HG03135 (cell line): Measurements from ENCODE around the gene ETDA.
"Not testable (repeated sequence)": the region's sequence is repeated elsewhere in the genome, so short reads cannot be mapped to it uniquely, and the experiment has no call there.

Experiments used
- ATAC-seq: cut with Tn5 transposase; IDR thresholded peaks from one replicate; pipeline ENCODE4 v1.9.1; 2021; ENCODE audit warnings: mild to moderate bottlenecking, moderate library complexity; ENCODE audit not compliant: unreplicated experiment

ETDA gene

DNA sequence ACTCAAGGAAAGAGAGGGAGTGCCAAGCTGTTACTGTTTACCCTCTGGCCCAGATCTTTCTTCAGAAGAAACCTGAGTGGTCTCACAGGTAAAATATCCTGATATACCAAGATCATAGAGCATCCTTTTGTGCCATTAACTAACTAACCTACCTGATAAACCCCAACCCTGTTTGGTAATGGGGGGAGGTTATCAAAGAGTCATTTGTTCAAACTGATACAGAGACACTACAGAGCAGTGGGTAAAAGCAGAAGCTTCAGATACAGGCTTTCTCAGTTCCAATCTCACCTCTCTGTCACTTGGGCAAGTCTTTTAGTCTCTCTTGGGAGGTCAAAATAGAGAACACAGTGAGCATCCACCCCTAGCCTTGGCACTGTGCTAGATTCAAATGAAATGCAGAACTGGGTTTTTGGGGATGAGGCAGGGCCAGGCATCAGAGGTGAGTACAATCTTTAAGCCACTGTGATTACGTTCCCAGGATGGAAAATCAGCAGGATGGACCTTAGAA, at the start of gene ETDA:
TSS of gene ETDA (plus strand) at position 51 of the 508 bp plus-strand sequence. CDS start 1,216 bp downstream, outside the sequence.
- not testable (repeated sequence) for ATAC-seq

DNA sequence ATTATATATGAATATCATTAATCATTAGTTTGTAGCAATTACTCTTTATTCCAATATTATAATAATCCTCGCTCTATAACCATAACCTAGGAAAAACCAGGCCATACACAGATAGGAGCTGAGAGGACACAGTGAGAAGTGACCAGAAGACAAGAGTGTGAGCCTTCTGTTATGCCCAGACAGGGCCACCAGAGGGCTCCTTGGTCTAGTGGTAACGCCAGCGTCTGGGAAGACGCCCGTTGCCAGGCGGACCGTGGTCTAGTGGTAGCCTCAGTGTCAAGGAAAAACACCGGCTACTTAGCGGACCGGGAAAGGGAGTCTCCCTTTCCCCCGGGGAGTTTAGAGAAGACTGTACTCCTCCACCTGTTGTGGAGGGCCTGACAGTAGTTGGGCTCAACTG, 45.4 kb upstream of the ETDA start:
- not testable (repeated sequence) for ATAC-seq

DNA sequence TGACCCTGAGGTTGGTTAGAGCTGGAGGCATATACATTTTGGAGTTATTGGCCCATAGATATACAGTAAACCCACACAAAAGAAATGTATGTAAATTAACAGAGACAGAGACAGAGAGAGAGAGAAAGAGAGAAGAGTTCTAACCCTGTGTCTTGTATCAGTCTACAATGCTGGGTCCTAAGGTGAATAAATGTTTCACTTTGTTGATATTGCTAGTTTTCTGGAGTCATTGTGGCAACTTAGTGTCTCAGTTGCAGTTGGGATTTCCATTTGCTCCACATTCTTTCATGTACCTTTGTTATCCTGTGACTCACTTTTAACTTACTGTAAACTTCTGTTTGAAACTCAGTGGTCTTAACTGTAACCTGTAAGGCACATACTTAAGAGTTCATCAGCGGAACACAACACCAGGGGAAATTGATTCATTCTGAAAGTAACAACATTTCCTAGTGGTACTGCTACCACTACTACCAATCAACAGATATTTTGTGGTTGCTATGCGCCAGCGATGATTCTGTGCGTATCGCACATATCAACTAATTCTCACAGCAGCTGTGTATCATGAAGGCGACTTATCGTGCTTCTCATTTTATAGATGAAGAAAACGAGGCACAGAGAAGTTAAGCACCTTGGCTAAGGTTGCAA, 38.5 kb upstream of the ETDA start:
- ATAC-seq: no peak

DNA sequence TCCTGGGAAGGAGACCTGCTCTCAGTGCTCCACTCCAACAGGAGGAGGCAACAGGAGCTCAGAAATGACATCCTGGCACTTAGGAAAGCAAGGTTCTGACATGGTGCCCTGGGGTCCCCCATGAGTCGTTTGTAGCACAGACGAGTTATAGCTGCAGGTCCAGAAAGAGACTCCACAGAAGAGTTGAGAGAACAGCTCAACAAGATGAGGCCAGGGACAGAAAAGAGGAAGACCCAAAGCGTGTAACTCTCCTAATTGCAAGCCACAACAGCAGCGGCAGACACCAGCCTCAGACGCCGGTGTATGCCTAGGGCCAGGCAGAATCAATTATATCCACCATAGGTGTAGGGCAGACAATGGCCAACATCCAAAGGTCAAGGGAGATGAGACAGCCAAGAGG, 5.9 kb upstream of the ETDA start:
- ATAC-seq: not testable (repeated sequence)

DNA sequence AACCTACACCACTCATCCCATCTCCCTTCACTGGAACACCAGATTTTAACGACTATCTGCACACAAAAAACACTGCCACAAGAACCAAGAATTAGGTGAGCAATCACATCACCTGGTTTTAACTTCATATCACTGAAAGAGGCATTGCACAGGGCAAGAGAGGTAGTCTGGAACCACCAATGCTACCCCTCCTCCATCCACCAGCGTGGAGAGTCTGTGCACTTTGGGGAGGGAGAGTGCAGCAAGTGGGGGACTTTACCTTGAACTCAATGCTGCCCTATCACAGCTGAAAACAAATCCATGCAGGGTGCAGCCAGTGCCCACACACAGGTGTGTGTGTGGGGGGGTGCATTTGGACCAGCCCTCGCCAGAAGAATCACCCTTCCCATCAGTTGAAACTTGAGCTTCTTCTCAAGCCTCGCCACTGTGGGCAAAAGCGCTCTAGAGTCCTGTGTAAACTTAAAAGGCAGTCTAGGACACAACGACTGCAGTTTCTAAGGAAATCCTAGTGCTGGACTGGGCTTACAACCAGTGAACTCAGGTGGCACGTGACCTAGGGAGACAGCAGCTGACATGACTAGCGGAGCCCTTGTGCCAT, 4.3 kb downstream of the ETDA start:
- not testable (repeated sequence) for ATAC-seq

DNA sequence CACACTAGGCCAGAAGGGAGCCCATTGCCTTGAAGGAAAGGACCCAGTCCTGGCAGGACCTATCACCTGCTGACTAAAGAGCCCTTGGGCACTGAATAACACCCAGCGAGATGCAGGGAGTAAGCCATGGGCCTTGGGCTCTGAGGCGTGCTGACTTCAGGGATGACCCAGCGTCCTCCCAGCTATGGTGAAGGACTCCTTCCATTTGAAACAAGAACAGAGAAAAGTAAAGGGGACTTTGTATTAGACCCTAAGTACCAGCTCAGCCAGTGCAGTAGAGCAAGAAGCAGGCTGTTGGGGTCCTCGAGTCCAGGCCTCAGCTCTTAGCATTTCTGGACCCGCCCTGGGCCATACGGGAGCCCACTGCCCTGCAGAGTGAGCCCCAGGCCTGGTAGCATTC, 5.1 kb downstream of the ETDA start:
- ATAC-seq: no peak

DNA sequence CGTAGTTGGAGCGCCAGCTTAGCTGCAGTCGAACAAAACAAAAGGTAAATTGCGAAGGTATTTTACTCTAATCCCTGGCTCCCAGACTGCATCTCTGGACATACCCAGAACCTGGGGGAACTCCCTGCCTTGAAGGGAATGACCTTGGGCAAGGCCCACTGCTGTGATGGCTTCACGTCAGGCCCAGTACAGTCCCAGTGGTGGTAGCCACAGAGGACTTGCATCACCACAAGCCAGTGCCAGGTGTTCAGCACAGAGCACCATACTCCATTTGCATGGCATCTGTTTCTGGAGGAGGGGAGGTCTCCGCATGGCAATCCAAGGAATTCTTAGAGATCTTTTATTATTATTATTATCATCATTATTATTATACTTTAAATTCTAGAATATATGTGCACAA, 5.6 kb downstream of the ETDA start:
- ATAC-seq: no peak

DNA sequence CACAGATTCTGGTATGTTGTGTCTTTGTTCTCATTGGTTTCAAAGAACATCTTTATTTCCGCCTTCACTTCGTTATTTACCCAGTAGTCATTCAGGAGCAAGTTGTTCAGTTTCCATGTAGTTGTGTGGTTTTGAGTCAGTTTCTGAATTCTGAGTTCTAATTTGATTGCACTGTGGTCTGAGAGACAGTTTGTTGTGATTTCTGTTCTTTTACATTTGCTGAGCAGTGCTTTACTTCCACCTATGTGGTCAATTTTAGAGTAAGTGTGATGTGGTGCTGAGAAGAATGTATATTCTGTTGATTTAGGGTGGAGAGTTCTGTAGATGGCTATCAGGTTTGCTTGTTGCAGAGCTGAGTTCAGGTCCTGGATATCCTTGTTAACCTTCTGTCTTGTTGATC, 9.1 kb downstream of the ETDA start:
- not testable (repeated sequence) for ATAC-seq

DNA sequence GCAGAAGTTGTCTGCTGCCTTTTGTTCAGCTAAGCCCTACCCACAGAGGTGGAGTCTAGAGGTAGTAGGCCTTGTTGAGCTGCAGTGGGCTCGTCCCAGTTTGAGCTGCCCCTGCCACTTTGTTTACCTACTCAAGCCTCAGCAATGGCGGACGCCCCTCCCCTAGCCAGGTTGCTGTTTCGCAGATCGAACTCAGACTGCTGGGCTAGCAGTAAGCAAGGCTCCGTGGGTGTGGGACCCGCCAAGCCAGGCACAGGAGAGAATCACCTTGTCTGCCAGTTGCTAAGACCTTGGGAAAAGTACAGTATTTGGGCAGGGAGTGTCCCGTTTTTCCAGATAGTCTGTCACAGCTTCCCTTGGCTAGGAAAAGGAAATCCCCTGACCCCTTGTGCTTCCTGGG, 11.5 kb downstream of the ETDA start:
- not testable (repeated sequence) for ATAC-seq

DNA sequence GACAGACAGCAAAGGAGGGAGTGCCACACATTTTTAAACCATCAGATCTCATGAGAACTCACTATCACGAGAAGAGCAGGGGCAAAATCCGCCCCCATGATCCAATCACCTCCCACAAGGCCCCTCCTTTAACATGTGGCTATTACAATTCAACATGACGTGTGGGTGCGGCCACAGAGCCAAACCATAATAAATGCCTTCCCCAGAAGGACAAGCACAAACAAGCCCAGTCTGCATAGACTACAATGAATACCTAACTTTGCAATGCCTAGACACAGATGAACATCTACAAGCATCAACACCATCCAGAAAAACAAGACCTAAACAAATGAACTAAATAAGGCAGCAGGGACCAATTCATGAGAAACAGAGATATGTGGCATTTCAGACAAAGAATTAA, 12.3 kb downstream of the ETDA start:
- no peak for ATAC-seq

DNA sequence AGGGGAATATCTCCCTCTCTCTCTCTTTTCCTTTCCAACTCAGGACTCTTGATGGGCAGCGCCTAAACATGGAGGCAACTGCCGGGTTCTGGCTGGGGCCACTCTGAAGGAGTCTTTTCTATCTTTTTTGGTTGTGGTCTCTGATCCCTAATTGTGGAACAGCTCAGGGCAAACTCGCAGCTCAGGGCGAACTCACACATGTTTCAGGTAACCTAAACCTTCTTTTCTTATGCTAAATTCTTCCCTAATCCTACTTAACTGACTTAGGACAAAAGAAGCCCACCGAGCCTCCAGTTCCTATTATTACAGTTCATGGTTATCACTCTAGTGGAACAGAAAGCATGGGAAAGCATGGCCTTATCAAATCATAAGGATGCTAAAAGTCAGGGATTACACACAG, 21.3 kb downstream of the ETDA start:
- no peak for ATAC-seq

DNA sequence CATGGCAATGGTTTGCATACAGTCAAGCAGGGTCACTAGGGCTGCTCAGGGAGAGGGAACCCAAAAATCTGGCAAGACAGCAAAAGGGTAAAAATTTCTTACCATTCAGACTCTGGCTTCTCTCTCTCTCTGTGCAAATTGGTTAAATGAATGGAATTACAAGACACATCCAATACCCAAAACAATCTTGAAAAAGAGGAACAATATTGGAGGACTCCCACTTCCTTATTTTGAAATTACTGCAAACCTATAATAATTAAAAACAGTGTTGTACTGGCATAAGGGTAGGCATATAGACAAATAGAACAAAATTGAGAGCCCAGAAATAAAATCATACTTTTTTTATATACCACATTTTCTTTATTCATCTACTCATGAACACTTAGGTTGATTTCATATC, 24.1 kb downstream of the ETDA start:
- no peak for ATAC-seq

DNA sequence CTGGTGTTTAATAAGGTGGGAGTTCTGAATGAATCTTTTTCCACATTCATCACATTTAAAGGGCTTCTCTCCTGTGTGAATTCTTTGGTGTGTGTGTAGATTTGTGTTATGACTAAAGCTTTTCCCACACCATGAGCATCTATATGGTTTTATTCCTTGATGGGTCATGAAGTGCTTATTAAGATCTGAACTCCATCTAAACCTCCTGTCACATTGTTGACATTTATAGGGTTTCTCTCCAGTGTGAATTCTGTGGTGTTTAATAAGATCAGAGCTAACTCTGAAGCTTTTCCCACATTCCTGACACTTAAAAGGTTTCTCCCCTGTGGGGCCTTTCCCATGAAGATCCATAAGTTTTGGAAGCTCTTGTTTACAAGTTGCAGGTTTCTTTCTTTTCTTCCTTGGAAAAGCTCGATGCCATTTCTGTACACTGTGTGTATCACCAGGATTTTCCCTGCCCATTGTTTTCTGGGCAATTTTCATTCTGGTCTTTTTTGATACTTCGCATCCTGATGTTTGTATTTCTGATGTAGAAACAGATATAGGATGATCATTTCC, 35.5 kb downstream of the ETDA start:
- ATAC-seq: no peak

DNA sequence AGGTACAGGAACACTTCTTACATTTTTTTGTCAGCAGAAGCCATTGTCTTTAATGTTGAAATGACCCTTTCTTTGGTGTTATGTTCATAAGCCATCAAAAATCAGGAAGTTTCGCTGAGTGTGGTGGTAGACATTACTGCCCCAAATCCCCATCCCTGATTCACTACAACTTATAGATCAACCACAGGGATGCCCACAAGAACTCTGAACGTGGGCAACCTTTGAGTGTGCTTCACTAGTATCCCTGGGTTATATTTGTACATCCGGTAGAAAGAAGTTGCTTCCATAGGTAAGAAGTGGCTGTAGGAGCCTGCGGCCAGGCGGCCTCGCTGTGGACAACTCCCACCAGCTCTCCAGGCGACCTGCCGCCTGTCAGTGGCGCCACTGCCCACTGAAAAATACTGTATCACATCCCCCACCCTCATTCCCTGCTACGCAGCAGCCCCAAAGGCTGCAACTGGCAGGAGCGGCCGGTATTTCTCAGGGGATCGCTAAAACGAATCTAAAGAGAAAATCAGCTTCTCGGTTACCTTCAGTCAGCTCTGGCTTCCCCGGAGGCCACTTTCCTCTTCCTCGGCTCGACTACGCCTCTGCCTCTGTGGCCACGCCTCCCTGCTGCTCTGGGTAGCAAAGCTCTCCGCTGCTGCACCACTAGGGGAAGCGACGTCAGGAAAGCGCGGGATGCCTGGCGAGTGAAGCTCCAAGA, 43.5 kb downstream of the ETDA start:
- ATAC-seq: peak; percentile 93

DNA sequence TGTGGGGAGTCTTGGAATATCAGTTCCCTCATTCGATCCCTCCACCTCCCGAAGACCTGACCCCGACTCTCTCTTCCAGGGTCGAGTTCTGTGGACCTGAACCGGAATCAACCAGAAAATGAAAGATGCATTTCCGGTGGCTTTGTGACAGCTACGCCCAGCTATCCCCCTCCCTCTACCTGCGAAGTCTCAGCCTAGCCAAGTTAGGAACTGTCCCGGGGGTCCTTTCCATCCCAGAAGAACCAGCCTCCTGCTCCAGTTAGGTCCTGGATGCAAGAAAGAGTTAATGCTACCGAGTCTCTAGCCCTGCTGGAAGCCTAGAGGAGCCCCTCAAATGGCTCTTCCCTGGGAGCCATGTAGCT, 44.1 kb downstream of the ETDA start:
- ATAC-seq: peak; percentile 54

DNA sequence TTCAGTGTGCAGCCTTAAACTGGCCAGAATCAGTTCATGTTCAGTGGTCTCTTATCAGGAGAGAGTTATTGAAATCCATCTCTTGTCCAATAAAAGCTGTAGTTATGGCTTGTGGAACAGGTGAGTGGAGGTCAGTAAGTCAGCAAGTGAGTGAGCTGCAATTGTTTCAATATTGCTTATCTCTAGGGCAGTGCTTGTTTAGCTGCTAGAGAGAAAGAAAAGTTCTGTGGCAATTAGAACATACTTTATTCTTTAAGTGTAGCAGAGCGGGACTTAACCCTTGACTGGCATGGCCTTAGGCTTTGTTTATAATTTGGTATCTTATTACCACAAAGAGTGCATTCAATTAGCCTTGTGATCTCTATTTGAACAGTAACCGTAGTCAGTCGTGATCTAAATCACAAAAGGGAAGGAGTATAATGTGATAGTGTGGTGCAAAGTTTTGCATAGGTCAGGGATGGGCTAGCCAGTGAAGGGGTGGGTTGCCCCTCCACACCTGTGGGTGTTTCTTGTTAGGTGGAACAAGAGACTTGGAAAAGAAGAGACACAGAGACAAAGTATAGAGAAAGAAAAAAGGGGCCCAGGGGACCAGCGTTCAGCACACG, 50.5 kb downstream of the ETDA start:
- no peak for ATAC-seq
